Smooth muscle cell (in vitro differentiated cells): ENCODE results near the gene PDK2. TPM values are rescaled to one million over a fixed set of nuclear protein-coding genes. Genes with fewer than 3 reads are reported as not detected.

Experiments used
- DNase-seq: peaks from one replicate; lab custom pipeline; 2025; ENCODE audit not compliant: unreplicated experiment; lab: John Stamatoyannopoulos, UW
- H2AFZ ChIP-seq: fragments of 200-600 bp; sonication (generic); 2 replicates; pipeline ENCODE4 v1.6.0; 2016; ENCODE audit warnings: antibody characterized with exemption, low read depth, mild to moderate bottlenecking
- H3F3A ChIP-seq: fragments of 200-600 bp; sonication (generic); 2 replicates; pipeline ENCODE4 v1.6.0; 2017; ENCODE audit warnings: antibody characterized with exemption, low read depth
- H3K27ac ChIP-seq: fragments of 200-600 bp; sonication (generic); 2 replicates; pipeline ENCODE4 v1.5.1; 2016; ENCODE audit warnings: low read depth, mild to moderate bottlenecking
- H3K27me3 ChIP-seq: fragments of 200-600 bp; sonication (generic); 2 replicates; pipeline ENCODE4 v1.6.1; 2016; ENCODE audit warnings: low read depth, mild to moderate bottlenecking
- H3K36me3 ChIP-seq: fragments of 200-600 bp; sonication (generic); 2 replicates; pipeline ENCODE4 v1.5.1; 2016; ENCODE audit warnings: low read depth
- H3K4me1 ChIP-seq: fragments of 200-600 bp; sonication (generic); 2 replicates; pipeline ENCODE4 v1.5.1; 2016; ENCODE audit warnings: low read depth
- H3K4me2 ChIP-seq: fragments of 200-600 bp; sonication (generic); 2 replicates; pipeline ENCODE4 v1.6.0; 2016; ENCODE audit warnings: mild to moderate bottlenecking
- H3K4me3 ChIP-seq: fragments of 200-600 bp; sonication (generic); 2 replicates; pipeline ENCODE4 v1.5.1; 2016; ENCODE audit warnings: mild to moderate bottlenecking
- H3K79me2 ChIP-seq: fragments of 200-600 bp; sonication (generic); 2 replicates; pipeline ENCODE4 v1.6.0; 2016; ENCODE audit warnings: low read depth, mild to moderate bottlenecking
- H3K9ac ChIP-seq: fragments of 200-600 bp; sonication (generic); 2 replicates; pipeline ENCODE4 v1.6.0; 2016; ENCODE audit warnings: low read depth
- H3K9me3 ChIP-seq: fragments of 200-600 bp; sonication (generic); replicated peaks from 2 replicates; pipeline ENCODE4 v1.5.1; 2016; ENCODE audit warnings: low read depth
- H4K20me1 ChIP-seq: fragments of 200-600 bp; sonication (generic); 2 replicates; pipeline ENCODE4 v1.6.0; 2016; ENCODE audit warnings: low read depth
- CTCF ChIP-seq: fragments of 200-600 bp; sonication (generic); IDR thresholded peaks from 2 replicates; pipeline ENCODE4 v1.5.1; 2017; ENCODE audit warnings: borderline replicate concordance, mild to moderate bottlenecking, antibody characterized with exemption; ENCODE audit not compliant: insufficient read depth, poor library complexity, severe bottlenecking
- WGBS: methylation state at CpG from one replicate; pipeline ENCODE4 v1.1.7; 2016; ENCODE audit warnings: low lambda C conversion rate; 5-methylcytosine and 5-hydroxymethylcytosine counted together
- polyA plus RNA-seq: library from polyadenylated mRNA; unstranded; fragments of >200 nt; fragmentation: Nextera tagmentation; extraction: Ambion mirVana; gene quantifications from 2 replicates; pipeline ENCODE4 v1.2.1, GENCODE V29; 2016
- total RNA-seq: library from RNA; depleted of rRNA; stranded (reverse); fragments of >200 nt; gene quantifications from 2 replicates; pipeline ENCODE4 v1.2.3, GENCODE V29; 2014

The PDK2 gene
- total and polyA plus RNA-seq, 2 experiments from 2014 or later = 28.2 to 36.5 TPM

- Histone ChIP-seq H4K20me1 (no peaks in the 10 kb centered on the region), H3K9ac (no peak overlapping the region), H3K4me3 (no peak overlapping the region), H3K27me3 (no peaks in the 10 kb centered on the region), H3K9me3 (no peaks in the 10 kb centered on the region), H3K4me2 (no peak overlapping the region), H2AFZ (no peak overlapping the region), H3K36me3 (no peaks in the 10 kb centered on the region), H3F3A (no peaks in the 10 kb centered on the region), H3K4me1 (peaks cover 25% of the 10 kb centered on the region), H3K27ac (no peak overlapping the region), H3K79me2 (no peaks in the 10 kb centered on the region)
- no peak for TF ChIP-seq CTCF
- WGBS = 89% methylated on average over 7 of the region's 7 CpGs
- DNase-seq = no peak
Observed at GRCh38 chr17:50120475-50121253, 25.5 kb downstream of the PDK2 start.

- Histone ChIP-seq H3K27ac (no peak overlapping the region), H3K79me2 (no peaks in the 10 kb centered on the region), H3K27me3 (no peaks in the 10 kb centered on the region), H3F3A (no peaks in the 10 kb centered on the region), H3K4me1 (peaks cover 24% of the 10 kb centered on the region), H3K36me3 (no peaks in the 10 kb centered on the region), H2AFZ (no peak overlapping the region), H3K4me3 (no peak overlapping the region), H3K9me3 (no peaks in the 10 kb centered on the region), H3K9ac (no peak overlapping the region), H3K4me2 (no peak overlapping the region), H4K20me1 (no peaks in the 10 kb centered on the region)
- no peak for TF ChIP-seq CTCF
- 55% methylated on average over 3 of the region's 3 CpGs for WGBS
- DNase-seq = no peak
Observed at GRCh38 chr17:50122945-50123344, 27.8 kb downstream of the PDK2 start.

- no peak for TF ChIP-seq CTCF
- no peaks in the 10 kb centered on the region for H4K20me1 ChIP-seq
- H3K4me1 ChIP-seq = peaks cover 30% of the 10 kb centered on the region
- no peaks in the 10 kb centered on the region for H3F3A ChIP-seq
- H3K9ac ChIP-seq = no peak overlapping the region
- no peak overlapping the region for H3K4me3 ChIP-seq
- H3K4me2 ChIP-seq = no peak overlapping the region
- H3K36me3 ChIP-seq = no peaks in the 10 kb centered on the region
- no peaks in the 10 kb centered on the region for H3K27me3 ChIP-seq
- H3K9me3 ChIP-seq = no peaks in the 10 kb centered on the region
- no peak overlapping the region for H2AFZ ChIP-seq
- no peak for DNase-seq
- WGBS = 56% methylated on average over 12 of the region's 12 CpGs
- no peak overlapping the region for H3K27ac ChIP-seq
- H3K79me2 ChIP-seq = no peaks in the 10 kb centered on the region
Observed at GRCh38 chr17:50123649-50124349, 28.6 kb downstream of the PDK2 start.
